K562 (cell line): Measurements from ENCODE around the gene PPT2. TPM values are rescaled to one million over a fixed set of nuclear protein-coding genes. Genes with fewer than 3 reads are reported as not detected.

Source experiments
- ATF6 ChIP-seq: sonication (generic); formaldehyde crosslinking; IDR thresholded peaks from 2 replicates; pipeline ENCODE4 v1.4.0; 2020; ENCODE audit warnings: mild to moderate bottlenecking, missing genetic modification reagents
- FOXP4 ChIP-seq: sonication (generic); formaldehyde crosslinking; IDR thresholded peaks from 2 replicates; pipeline ENCODE4 v1.8.0; 2022; ENCODE audit warnings: mild to moderate bottlenecking, missing genetic modification reagents, borderline replicate concordance
- IRF2 ChIP-seq: sonication (generic); formaldehyde crosslinking; IDR thresholded peaks from 2 replicates; pipeline ENCODE4 v1.8.1; 2022; ENCODE audit warnings: mild to moderate bottlenecking, missing genetic modification reagents
- KAT2B ChIP-seq: IDR thresholded peaks from one replicate; pipeline ENCODE4 v1.6.1; 2012; ENCODE audit warnings: low read depth, mild to moderate bottlenecking, control low read depth, inconsistent platforms, low read length, moderate library complexity
- MNT ChIP-seq, 2 experiments: fragments of 450-650 bp; conservative IDR thresholded peaks; 2 replicates each; pipeline ENCODE4 v1.6.1; 2017; ENCODE audit warnings: mild to moderate bottlenecking in 2 of 2, moderate library complexity in 2 of 2
- MXI1 ChIP-seq: IDR thresholded peaks from 2 replicates; pipeline ENCODE4 v1.6.1; 2011; ENCODE audit warnings: low read depth, mild to moderate bottlenecking, improper control_type of control experiment, low read length
- MYNN ChIP-seq, 2 experiments: sonication (generic); formaldehyde crosslinking in 1 of 2; IDR thresholded peaks; 2 replicates each; pipeline versions ENCODE4 v1.5.0 to v1.6.1; 2016 to 2020; ENCODE audit warnings: antibody characterized with exemption in 1 of 2, missing genetic modification reagents in 1 of 2
- PHF20 ChIP-seq: fragments of 450-650 bp; IDR thresholded peaks from 2 replicates; pipeline ENCODE4 v1.6.1; 2018; ENCODE audit not compliant: partially characterized antibody
- PREB ChIP-seq: sonication (generic); formaldehyde crosslinking; IDR thresholded peaks from 2 replicates; pipeline ENCODE4 v1.8.1; 2023; ENCODE audit warnings: mild to moderate bottlenecking, missing genetic modification reagents
- SMAD3 ChIP-seq: fragments of 450-650 bp; formaldehyde crosslinking; conservative IDR thresholded peaks from 2 replicates; pipeline ENCODE4 v1.4.0; 2020; ENCODE audit warnings: mild to moderate bottlenecking
- SMAD4 ChIP-seq: fragments of 250-450 bp; sonication (Bioruptor Pico); conservative IDR thresholded peaks from 2 replicates; pipeline ENCODE4 v1.8.0; 2021; ENCODE audit warnings: inconsistent platforms, mild to moderate bottlenecking, moderate library complexity
- SOX6 ChIP-seq: fragments of 450-650 bp; IDR thresholded peaks from 2 replicates; pipeline ENCODE4 v1.6.1; 2014; ENCODE audit warnings: mild to moderate bottlenecking
- XRCC3 ChIP-seq: fragments of 450-650 bp; IDR thresholded peaks from 2 replicates; pipeline ENCODE4 v1.6.1; 2017; ENCODE audit warnings: mild to moderate bottlenecking, moderate library complexity
- ZNF398 ChIP-seq: fragments of 250-450 bp; sonication (Bioruptor Pico); IDR thresholded peaks from 2 replicates; pipeline ENCODE4 v1.8.0; 2021; ENCODE audit warnings: moderate library complexity, mild to moderate bottlenecking, inconsistent platforms
- ZNF717 ChIP-seq: fragments of 250-450 bp; sonication (Bioruptor Pico); IDR thresholded peaks from 2 replicates; pipeline ENCODE4 v1.5.0; 2021
- ZNF740 ChIP-seq, 3 experiments: fragments of 200-800 bp in 1 of 3; sonication (Bioruptor generic) in 1 of 3; sonication (generic) in 1 of 3; formaldehyde crosslinking in 1 of 3; IDR thresholded peaks; 2 replicates each; pipeline versions ENCODE4 v1.6.1 to v1.8.0; 2016 to 2022; ENCODE audit warnings: mild to moderate bottlenecking in 2 of 3, missing compliant biosample characterization in 2 of 3, missing genetic modification characterization in 2 of 3, missing genetic modification reagents in 1 of 3
- polyA plus RNA-seq, 8 experiments: library from polyadenylated mRNA; depleted of rRNA in 4 of 8; stranded (reverse) in 5 of 8; unstranded in 3 of 8; fragments of >200 nt; fragmentation: Nextera tagmentation in 2 of 8; fragmentation: Illumina TruSeq in 1 of 8; extraction: Ambion mirVana in 2 of 8; extraction: Trizol in 1 of 8; gene quantifications; 2 replicates each; pipeline versions ENCODE4 v1.2.1 to v1.2.3, GENCODE V29; 2011 to 2014; ENCODE audit warnings: inconsistent platforms in 1 of 8, missing spikeins in 1 of 8
- total RNA-seq, 7 experiments: library from RNA; depleted of rRNA in 6 of 7; stranded (reverse); fragments of >200 nt in 6 of 7; fragmentation: Illumina TruSeq in 2 of 7; extraction: Trizol in 2 of 7; gene quantifications; 2 replicates each; pipeline versions ENCODE4 v1.2.1 to v1.2.3, GENCODE V29; 2011 to 2021; ENCODE audit warnings: low replicate concordance in 1 of 7

The PPT2 gene
- total and polyA plus RNA-seq, 9 of the 15 experiments (the other 6 are each of a cell fraction or from before 2014, with no cell fraction given), result 27.4 to 98.8 (median 69.9) TPM

- no peak for TF ChIP-seq ATF6 (CRISPR knock-in tag)
- TF ChIP-seq PHF20, result peak; percentile 79
- no peak for TF ChIP-seq IRF2
- TF ChIP-seq SMAD3 (CRISPR knock-in tag), result peak; percentile 50; the same call in 1 of the 2 replicates
- TF ChIP-seq FOXP4 (CRISPR knock-in tag), result no peak; the same call in 1 of the 2 replicates
- TF ChIP-seq MYNN (IDR thresholded peaks at IDR 0.05), result peak; percentile 56; the same call in 1 of the 2 replicates
- TF ChIP-seq MYNN (CRISPR knock-in tag; IDR thresholded peaks at IDR 0.05), result no peak
- peak; percentile 74; the same call in 1 of the 2 replicates for TF ChIP-seq SMAD4
- no peak for TF ChIP-seq ZNF717
- TF ChIP-seq SOX6, result peak; percentile 100
- TF ChIP-seq XRCC3, result no peak
- no peak for TF ChIP-seq PREB (CRISPR knock-in tag)
- TF ChIP-seq MNT (conservative IDR thresholded peaks at IDR 0.05), result peak in 1 of 2 experiments; percentile 96; a peak in 3 of 4 replicates
- TF ChIP-seq MXI1, result peak; percentile 85
- TF ChIP-seq KAT2B, result no peak
- TF ChIP-seq ZNF398 (CRISPR knock-in tag), result no peak
- no peak for TF ChIP-seq ZNF740 (CRISPR knock-in tag; IDR thresholded peaks at IDR 0.05)
- no peak; a peak in 1 of 4 replicates for TF ChIP-seq ZNF740 (tag; IDR thresholded peaks at IDR 0.05)
Measured at GRCh38 chr6:32195902-32196681, 42.2 kb downstream of the PPT2 start (continued).
